HFF-Myc (cell line): ENCODE measurements around the gene ASTN1.

ENCODE experiments used
- DNase-seq: peaks from one replicate; pipeline ENCODE4 v3.0.0-alpha.2; 2011; ENCODE audit warnings: low read depth; ENCODE audit errors: extremely low read depth
- H3K4me3 ChIP-seq: replicated peaks from 2 replicates; pipeline ENCODE4 v1.5.1; 2011; ENCODE audit warnings: low read depth, mild to moderate bottlenecking, control low read depth, low read length
- TF ChIP-seq, protein P1 (sequence below): IDR thresholded peaks from 2 replicates; pipeline ENCODE4 v1.5.1; 2012; ENCODE audit warnings: mild to moderate bottlenecking, low read depth, low read length, control low read depth; ENCODE audit errors: missing control alignments

The ASTN1 gene

GRCh38 chr1:177063648-177064047 is 100.9 kb downstream of the ASTN1 start:
- DNase-seq, result no peak
- H3K4me3 ChIP-seq, result no peak overlapping the region
- TF ChIP-seq, protein P1, sequence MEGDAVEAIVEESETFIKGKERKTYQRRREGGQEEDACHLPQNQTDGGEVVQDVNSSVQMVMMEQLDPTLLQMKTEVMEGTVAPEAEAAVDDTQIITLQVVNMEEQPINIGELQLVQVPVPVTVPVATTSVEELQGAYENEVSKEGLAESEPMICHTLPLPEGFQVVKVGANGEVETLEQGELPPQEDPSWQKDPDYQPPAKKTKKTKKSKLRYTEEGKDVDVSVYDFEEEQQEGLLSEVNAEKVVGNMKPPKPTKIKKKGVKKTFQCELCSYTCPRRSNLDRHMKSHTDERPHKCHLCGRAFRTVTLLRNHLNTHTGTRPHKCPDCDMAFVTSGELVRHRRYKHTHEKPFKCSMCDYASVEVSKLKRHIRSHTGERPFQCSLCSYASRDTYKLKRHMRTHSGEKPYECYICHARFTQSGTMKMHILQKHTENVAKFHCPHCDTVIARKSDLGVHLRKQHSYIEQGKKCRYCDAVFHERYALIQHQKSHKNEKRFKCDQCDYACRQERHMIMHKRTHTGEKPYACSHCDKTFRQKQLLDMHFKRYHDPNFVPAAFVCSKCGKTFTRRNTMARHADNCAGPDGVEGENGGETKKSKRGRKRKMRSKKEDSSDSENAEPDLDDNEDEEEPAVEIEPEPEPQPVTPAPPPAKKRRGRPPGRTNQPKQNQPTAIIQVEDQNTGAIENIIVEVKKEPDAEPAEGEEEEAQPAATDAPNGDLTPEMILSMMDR, result no peak

DNA sequence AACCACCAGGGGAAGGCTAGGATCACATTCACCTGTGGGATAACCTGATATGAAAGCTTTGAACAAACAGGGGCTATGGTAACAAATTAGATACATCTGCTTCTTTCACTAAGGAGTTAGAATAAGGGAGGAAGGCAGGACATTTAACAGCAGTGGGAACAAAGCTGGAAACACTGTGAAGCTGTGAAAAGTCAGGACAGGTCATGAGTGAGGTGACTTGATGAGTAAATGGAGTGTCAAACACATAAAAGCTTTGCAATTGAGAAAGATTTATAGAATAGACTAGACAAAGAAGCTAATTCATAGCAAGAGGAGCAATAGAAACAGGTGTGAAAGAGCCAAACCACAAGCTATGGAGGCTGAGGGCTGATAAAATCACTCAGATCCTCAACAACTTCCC is 110.0 kb downstream of the ASTN1 start:
- no peak for DNase-seq
- TF ChIP-seq, protein P1, result no peak
- H3K4me3 ChIP-seq, result no peak overlapping the region

DNA sequence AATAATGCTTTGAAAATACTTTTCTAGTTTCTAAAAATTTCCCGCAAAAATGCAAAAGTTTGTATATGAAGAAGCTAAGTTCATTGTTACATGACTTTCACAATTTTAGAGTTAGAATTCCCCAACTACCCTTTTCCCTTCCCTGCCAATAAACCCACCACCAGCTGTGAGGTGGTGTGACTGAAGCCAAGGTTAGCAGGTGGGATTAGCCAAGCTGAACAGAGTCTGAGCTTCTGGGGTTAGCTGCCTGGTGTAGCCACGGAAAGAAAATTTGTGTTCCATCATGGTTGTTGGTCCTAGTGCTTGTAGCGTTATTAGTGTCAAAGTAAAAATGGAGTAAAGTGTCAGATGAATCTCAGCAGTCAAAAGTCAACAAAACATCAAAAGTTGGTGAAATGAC is 110.9 kb downstream of the ASTN1 start:
- TF ChIP-seq, protein P1, result no peak
- no peak for DNase-seq
- no peak overlapping the region for H3K4me3 ChIP-seq

- no peak for DNase-seq
- H3K4me3 ChIP-seq, result no peak overlapping the region
- TF ChIP-seq, protein P1, result no peak
These were observed 116.0 kb downstream of the ASTN1 start for GRCh38 chr1:177048314-177049069.

DNA sequence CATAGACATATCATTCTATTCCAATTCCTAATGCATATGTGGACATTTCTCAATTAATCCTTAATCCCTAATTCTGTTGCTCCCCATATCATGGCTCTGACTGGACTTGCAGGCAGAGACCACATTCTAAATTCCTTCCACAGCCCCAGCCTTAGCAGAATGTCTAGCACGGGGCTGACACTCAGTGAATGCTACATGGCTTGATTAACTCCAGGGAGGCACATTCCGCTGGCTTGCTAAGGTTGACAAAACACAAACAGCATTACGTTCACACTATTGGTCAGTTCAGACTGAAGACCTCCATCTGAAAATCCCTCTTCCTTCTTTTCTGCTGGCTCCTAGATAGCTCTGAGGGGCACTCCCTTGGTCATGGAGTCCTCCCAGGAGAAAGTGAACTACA is 119.4 kb downstream of the ASTN1 start:
- TF ChIP-seq, protein P1, result no peak
- H3K4me3 ChIP-seq, result no peak overlapping the region
- DNase-seq, result no peak

DNA sequence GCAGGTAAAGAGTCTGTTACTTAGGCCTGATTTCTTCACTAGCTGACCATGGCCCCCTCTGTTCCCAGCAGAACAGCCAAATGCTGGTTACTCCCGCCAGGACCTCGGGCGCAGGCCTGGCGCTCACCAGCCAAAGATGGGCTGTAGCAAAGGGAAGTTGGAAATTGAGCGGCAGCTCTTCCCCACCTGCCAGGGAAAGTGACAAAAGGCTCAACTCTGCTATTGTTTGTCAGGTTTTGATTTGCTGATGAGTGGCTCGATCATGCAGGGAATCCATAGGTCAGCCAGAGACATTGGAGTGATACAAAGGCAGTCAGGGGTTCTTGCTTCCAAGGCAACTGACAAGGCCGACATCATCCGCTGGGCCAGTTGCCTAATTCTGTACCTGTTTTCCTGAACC is 120.1 kb downstream of the ASTN1 start:
- TF ChIP-seq, protein P1, result no peak
- no peak for DNase-seq
- H3K4me3 ChIP-seq, result no peak overlapping the region

GRCh38 chr1:177043597-177043996 is 120.9 kb downstream of the ASTN1 start:
- DNase-seq, result no peak
- TF ChIP-seq, protein P1, result no peak
- H3K4me3 ChIP-seq, result no peak overlapping the region
